Gastroesophageal sphincter (tissue), 3 donors: ENCODE measurements around the gene SORD.
"Not testable (repeated sequence)": the region's sequence is repeated elsewhere in the genome, so short reads cannot be mapped to it uniquely, and the experiment has no call there.

Experiments
- CTCF ChIP-seq, 4 experiments: fragments of 200-600 bp in 2 of 4; fragments of 450-650 bp in 2 of 4; sonication (generic) in 1 of 4; IDR thresholded peaks; one replicate each; pipeline ENCODE4 v1.5.1; 2017 to 2019; ENCODE audit warnings: antibody characterized with exemption in 4 of 4, mild to moderate bottlenecking in 2 of 4, moderate library complexity in 2 of 4
- POLR2A ChIP-seq, 2 donors: fragments of 450-650 bp; IDR thresholded peaks; one replicate each; pipeline ENCODE4 v1.6.1; 2017; ENCODE audit warnings: antibody characterized with exemption in 2 of 2, mild to moderate bottlenecking in 2 of 2, moderate library complexity in 1 of 2
- POLR2AphosphoS5 ChIP-seq: sonication (generic); formaldehyde crosslinking; IDR thresholded peaks from one replicate; pipeline ENCODE4 v1.6.1; 2017; ENCODE audit warnings: antibody characterized with exemption

DNA sequence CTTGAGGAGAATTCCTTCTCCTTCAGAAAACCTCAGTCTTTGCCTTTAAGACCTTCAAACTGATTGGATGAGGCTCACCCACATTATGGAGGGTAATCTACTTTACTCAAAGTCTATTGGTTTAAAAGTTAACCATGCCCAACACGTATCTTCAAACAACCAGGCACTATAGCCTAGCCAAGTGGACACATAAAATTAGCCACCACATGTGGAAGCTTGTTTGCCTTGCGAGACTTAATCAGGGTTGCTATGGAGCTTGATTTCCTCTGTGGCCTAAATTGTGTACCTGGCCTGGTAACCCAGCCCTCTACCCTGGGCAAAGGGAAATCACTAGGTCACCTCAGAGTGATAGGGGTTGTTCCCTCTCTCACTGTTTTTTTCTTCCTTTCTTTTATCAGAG lies 19.9 kb downstream of the SORD start:
- TF ChIP-seq POLR2A (IDR thresholded peaks at IDR 0.05); CTCF (IDR thresholded peaks at IDR 0.05); POLR2AphosphoS5: not testable (repeated sequence)
